Spinal cord (tissue), 10 donors: ENCODE data around the gene NRDC. TPM values are rescaled to one million over a fixed set of nuclear protein-coding genes. Genes with fewer than 3 reads are reported as not detected.

ENCODE experiments used
- DNase-seq, 6 donors: peaks; one replicate each; pipeline versions ENCODE4 v3.0.0 to v3.0.0-alpha.2; 2013 to 2015; ENCODE audit warnings: low spot score in 6 of 6, low read depth in 4 of 6
- H3K27ac ChIP-seq: one replicate; pipeline ENCODE4 v1.5.1; 2013; ENCODE audit warnings: low read depth, low read length, control low read depth
- H3K27me3 ChIP-seq: one replicate; pipeline ENCODE4 v1.6.1; 2013; ENCODE audit warnings: low read length; ENCODE audit not compliant: control insufficient read depth, insufficient read depth
- H3K36me3 ChIP-seq: one replicate; pipeline ENCODE4 v1.6.1; 2013; ENCODE audit warnings: low read length; ENCODE audit not compliant: control insufficient read depth, insufficient read depth
- H3K4me1 ChIP-seq: one replicate; pipeline ENCODE4 v1.6.1; 2013; ENCODE audit warnings: low read length; ENCODE audit not compliant: control insufficient read depth, insufficient read depth
- H3K4me3 ChIP-seq: one replicate; pipeline ENCODE4 v1.5.1; 2013; ENCODE audit warnings: low read depth, low read length, control low read depth
- H3K9me3 ChIP-seq: one replicate; pipeline ENCODE4 v1.6.1; 2013; ENCODE audit warnings: low read length; ENCODE audit not compliant: control insufficient read depth, insufficient read depth
- WGBS: methylation state at CpG from one replicate; pipeline ENCODE4 v1.1.5; 2013; ENCODE audit warnings: missing lambda C conversion rate; ENCODE audit not compliant: insufficient coverage; 5-methylcytosine and 5-hydroxymethylcytosine counted together
- long read RNA-seq, 4 donors: transcript quantifications; one replicate each; lab custom pipeline, GENCODE V29; 2026
- polyA plus RNA-seq, 2 donors: library from polyadenylated mRNA; unstranded; fragments of 120-200 nt; gene quantifications; one replicate each; pipeline ENCODE4 v1.2.1, GENCODE V29; 2013; ENCODE audit not compliant: insufficient read length in 2 of 2
- total RNA-seq, 2 donors: library from RNA; depleted of rRNA in 1 of 2; stranded (reverse); fragments of 120-200 nt in 1 of 2; fragments of >200 nt in 1 of 2; gene quantifications; one replicate each; pipeline versions ENCODE4 v1.2.3 to v1.2.4, GENCODE V29; 2013 to 2014
- donor health status: healthy.

NRDC gene
- total RNA-seq = 10 to 100 TPM; 89.3 to 95.9 TPM
- 100 to 1,000 TPM; 123 to 146 TPM for polyA plus RNA-seq
- long read RNA-seq, donor 1, transcript NRDC-211 (2 exons, 1,020 nt) = major isoform, 48 of 62 reads
- long read RNA-seq, donor 1, transcript NRDC-201 (31 exons, 3,691 nt) = minor isoform, 5 of 62 reads
- long read RNA-seq, donor 1, partial matches to known transcripts = 8 of 62 reads
- long read RNA-seq, donor 1, other reads (novel, unspliced or antisense) = 0 of 62 reads
- long read RNA-seq, donor 2, transcript NRDC-211 (2 exons, 1,020 nt) = major isoform, 11 of 14 reads
- long read RNA-seq, donor 2, partial matches to known transcripts = 0 of 14 reads
- long read RNA-seq, donor 2, other reads (novel, unspliced or antisense) = 0 of 14 reads
- long read RNA-seq, donor 3, transcript NRDC-211 (2 exons, 1,020 nt) = major isoform, 19 of 27 reads
- long read RNA-seq, donor 3, partial matches to known transcripts = 5 of 27 reads
- long read RNA-seq, donor 3, other reads (novel, unspliced or antisense) = 0 of 27 reads
- long read RNA-seq, donor 4, transcript NRDC-204 (2 exons, 472 nt) = minor isoform, 7 of 56 reads
- long read RNA-seq, donor 4, transcript NRDC-211 (2 exons, 1,020 nt) = major isoform, 39 of 56 reads
- long read RNA-seq, donor 4, partial matches to known transcripts = 5 of 56 reads
- long read RNA-seq, donor 4, other reads (novel, unspliced or antisense) = 0 of 56 reads

GRCh38 chr1:51878616-51879336 is at the start of gene NRDC:
TSS of gene NRDC (minus strand) at chr1:51878727. CDS start at chr1:51878615, 112 bp downstream.
- no peaks in the 10 kb centered on the region for H3K27me3 ChIP-seq
- peak within 1 kb of the TSS; percentile 98 for H3K4me3 ChIP-seq
- H3K9me3 ChIP-seq = no peaks in the 10 kb centered on the region
- no peaks in the 10 kb centered on the region for H3K36me3 ChIP-seq
- DNase-seq = peak; percentile 99 to 100 (median 100)
- H3K4me1 ChIP-seq = peaks cover 16% of the 10 kb centered on the region
- H3K27ac ChIP-seq = peak within 1 kb of the TSS; percentile 99
- under 1% methylated on average over 52 of the region's 54 CpGs for WGBS

- DNase-seq = no peak
- Histone ChIP-seq H3K27me3 (peaks cover 15% of the 10 kb centered on the region), H3K4me3 (no peak overlapping the region), H3K36me3 (no peaks in the 10 kb centered on the region), H3K9me3 (no peaks in the 10 kb centered on the region), H3K27ac (no peak overlapping the region), H3K4me1 (no peaks in the 10 kb centered on the region)
- no CpG with 5 or more reads among the region's 2 CpGs for WGBS
Measured at GRCh38 chr1:51927029-51927428, 48.5 kb upstream of the NRDC start.

- Histone ChIP-seq H3K27me3 (peaks cover 18% of the 10 kb centered on the region), H3K4me1 (no peaks in the 10 kb centered on the region), H3K36me3 (no peaks in the 10 kb centered on the region), H3K4me3 (no peak overlapping the region), H3K27ac (no peak overlapping the region), H3K9me3 (no peaks in the 10 kb centered on the region)
- 86% methylated on average over 1 of the region's 5 CpGs for WGBS
- peak in 2 of 6 donors; percentile 13 to 22 for DNase-seq
Measured at GRCh38 chr1:51926171-51926812, 47.8 kb upstream of the NRDC start.

- H3K4me1 ChIP-seq = peaks cover 5% of the 10 kb centered on the region
- H3K4me3 ChIP-seq = no peak overlapping the region
- peaks cover 18% of the 10 kb centered on the region for H3K27me3 ChIP-seq
- WGBS = 80% methylated on average over 1 of the region's 1 CpG
- no peak for DNase-seq
- H3K9me3 ChIP-seq = no peaks in the 10 kb centered on the region
- H3K27ac ChIP-seq = no peak overlapping the region
- H3K36me3 ChIP-seq = no peaks in the 10 kb centered on the region
Measured at GRCh38 chr1:51924455-51924854, 45.9 kb upstream of the NRDC start.

- no peak overlapping the region for H3K27ac ChIP-seq
- no peaks in the 10 kb centered on the region for H3K9me3 ChIP-seq
- H3K27me3 ChIP-seq = peaks cover 15% of the 10 kb centered on the region
- WGBS = 70% methylated on average over 1 of the region's 3 CpGs
- H3K36me3 ChIP-seq = no peaks in the 10 kb centered on the region
- H3K4me1 ChIP-seq = peaks cover 10% of the 10 kb centered on the region
- DNase-seq = no peak
- H3K4me3 ChIP-seq = no peak overlapping the region
Measured at GRCh38 chr1:51922040-51922439, 43.5 kb upstream of the NRDC start.

- Histone ChIP-seq H3K9me3 (no peaks in the 10 kb centered on the region), H3K36me3 (no peaks in the 10 kb centered on the region), H3K4me1 (peaks cover 19% of the 10 kb centered on the region), H3K27me3 (peaks cover 12% of the 10 kb centered on the region), H3K4me3 (no peak overlapping the region), H3K27ac (no peak overlapping the region)
- DNase-seq = no peak
- WGBS = 83% methylated on average over 2 of the region's 5 CpGs
Measured at GRCh38 chr1:51920130-51920529, 41.6 kb upstream of the NRDC start.

- Histone ChIP-seq H3K9me3 (no peaks in the 10 kb centered on the region), H3K27ac (no peak overlapping the region), H3K27me3 (peaks cover 12% of the 10 kb centered on the region), H3K4me1 (peaks cover 19% of the 10 kb centered on the region), H3K4me3 (no peak overlapping the region), H3K36me3 (no peaks in the 10 kb centered on the region)
- WGBS = 41% methylated on average over 9 of the region's 10 CpGs
- DNase-seq = no peak
Measured at GRCh38 chr1:51919684-51920083, 41.2 kb upstream of the NRDC start.

- Histone ChIP-seq H3K4me3 (no peak overlapping the region), H3K27ac (no peak overlapping the region), H3K27me3 (peaks cover 4% of the 10 kb centered on the region), H3K9me3 (no peaks in the 10 kb centered on the region), H3K36me3 (no peaks in the 10 kb centered on the region), H3K4me1 (peaks cover 19% of the 10 kb centered on the region)
- no CpG with 5 or more reads among the region's 5 CpGs for WGBS
- peak in 1 of 6 donors; percentile 8 for DNase-seq
Measured at GRCh38 chr1:51916587-51917405, 38.3 kb upstream of the NRDC start.
